Measurements from ENCODE around the gene CTPS2. TPM values are rescaled to one million over a fixed set of nuclear protein-coding genes. Genes with fewer than 3 reads are reported as not detected.

Gene CTPS2
- total and polyA plus RNA-seq, 2 donors (not counting 3 experiments of a cell fraction or from before 2014, with no cell fraction given): 7.4 to 15.7 TPM

DNA sequence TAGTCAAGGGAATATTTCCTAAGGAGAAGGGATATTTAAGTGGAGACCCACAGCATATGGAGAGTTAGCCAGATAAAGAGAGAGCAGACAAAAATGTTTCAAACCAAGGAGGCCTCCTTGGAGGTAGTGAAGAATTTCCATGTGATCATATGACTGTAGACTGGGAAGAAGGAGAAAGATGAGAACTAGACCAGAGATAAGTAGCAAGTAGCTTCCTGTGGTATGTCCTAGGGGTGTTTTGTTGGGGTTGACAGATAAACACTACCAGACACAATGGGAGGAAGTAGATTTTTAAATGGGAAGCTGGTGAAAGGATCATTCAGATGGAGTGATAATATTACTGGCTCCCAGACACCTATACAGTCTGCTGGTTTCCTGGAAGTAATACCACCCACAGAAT is 20.5 kb upstream of the CTPS2 start:
- BruUV-seq (replicated peaks): no TSS peak

GRCh38 chrX:16730450-16730849 is 18.0 kb upstream of the CTPS2 start:
- H3K4me1 ChIP-seq (ENCODE audit: control insufficient read depth, extremely low read depth, insufficient read depth, low read length): peaks cover 6% of the 10 kb centered on the region
- H3K27me3 ChIP-seq (ENCODE audit: control insufficient read depth in 2 of 2, insufficient read depth in 2 of 2, low read length in 2 of 2): no peaks in the 10 kb centered on the region
- H3K4me3 ChIP-seq (replicated peaks in 1 of 3; ENCODE audit: insufficient read depth in 1 of 3, low read depth in 1 of 3, low read length in 3 of 3): no peak overlapping the region
- TF ChIP-seq GATA2 (IDR thresholded peaks at IDR 0.05; ENCODE audit: insufficient read depth, insufficient read length, low read depth, low read length) (no peak), POLR2AphosphoS5 (IDR thresholded peaks at IDR 0.05; ENCODE audit: insufficient read depth, low read depth, low read length) (no peak), EZH2 (IDR thresholded peaks at IDR 0.05; ENCODE audit: borderline replicate concordance, low read depth, low read length, severe bottlenecking) (no peak), MYC (IDR thresholded peaks at IDR 0.05; ENCODE audit: low read depth, low read length) (no peak), FOS (IDR thresholded peaks at IDR 0.05; ENCODE audit: borderline replicate concordance, insufficient read depth, low read length) (no peak), MAX (IDR thresholded peaks at IDR 0.05; ENCODE audit: insufficient read depth, insufficient read length) (no peak), POLR2A (IDR thresholded peaks at IDR 0.05; ENCODE audit: low read depth, low read length) (no peak)
- no peak for DNase-seq (ENCODE audit: low read depth, low spot score)
- no peaks in the 10 kb centered on the region for H3K9me1 ChIP-seq (replicated peaks; ENCODE audit: control insufficient read depth, extremely low read depth, insufficient read depth, low read length)
- FAIRE-seq: no peak
- no peaks in the 10 kb centered on the region for H3K9me3 ChIP-seq (replicated peaks; ENCODE audit: control insufficient read depth, insufficient read depth, low read length)
- no peaks in the 10 kb centered on the region for H3K36me3 ChIP-seq (ENCODE audit: control insufficient read depth in 2 of 2, extremely low read depth in 1 of 2, insufficient read depth in 2 of 2, low read length in 2 of 2)
- intact Hi-C loops (cut with micrococcal nuclease) (no loop called here), dilution Hi-C loops (cut with MboI; ENCODE audit: extremely low pct_ligation_motif_present, low sequenced_read_pairs) (no loop called here)
- no peaks in the 10 kb centered on the region for H4K20me1 ChIP-seq (replicated peaks; ENCODE audit: control insufficient read depth, extremely low read depth, insufficient read depth, low read length)
- H3K27ac ChIP-seq (ENCODE audit: insufficient read depth, low read depth, low read length): no peak overlapping the region
- BruUV-seq (replicated peaks): no TSS peak
- ChIA-PET POLR2A (no interaction called here), CTCF (no interaction called here)
- H3K9ac ChIP-seq (replicated peaks; ENCODE audit: extremely low read depth, insufficient read depth, low read length): no peak overlapping the region
- H3K4me2 ChIP-seq (ENCODE audit: insufficient read depth, low read length): no peak overlapping the region
- H2AFZ ChIP-seq (ENCODE audit: low read depth, low read length): no peak overlapping the region
- peaks cover 2% of the 10 kb centered on the region for H3K79me2 ChIP-seq (ENCODE audit: control insufficient read depth, insufficient read depth, low read length)

More for the DNA sequence above, 20.5 kb upstream of the CTPS2 start:
- Histone ChIP-seq H4K20me1 (replicated peaks; ENCODE audit: control insufficient read depth, extremely low read depth, insufficient read depth, low read length) (no peaks in the 10 kb centered on the region), H3K36me3 (ENCODE audit: control insufficient read depth in 2 of 2, extremely low read depth in 1 of 2, insufficient read depth in 2 of 2, low read length in 2 of 2) (peaks cover 0 to 4% of the 10 kb centered on the region in 2 experiments), H3K9me1 (replicated peaks; ENCODE audit: control insufficient read depth, extremely low read depth, insufficient read depth, low read length) (no peaks in the 10 kb centered on the region), H3K4me3 (replicated peaks in 1 of 3; ENCODE audit: insufficient read depth in 1 of 3, low read depth in 1 of 3, low read length in 3 of 3) (no peak overlapping the region), H3K27ac (ENCODE audit: insufficient read depth, low read depth, low read length) (no peak overlapping the region), H3K9ac (replicated peaks; ENCODE audit: extremely low read depth, insufficient read depth, low read length) (no peak overlapping the region), H3K9me3 (replicated peaks; ENCODE audit: control insufficient read depth, insufficient read depth, low read length) (no peaks in the 10 kb centered on the region), H2AFZ (ENCODE audit: low read depth, low read length) (no peak overlapping the region), H3K79me2 (ENCODE audit: control insufficient read depth, insufficient read depth, low read length) (peaks cover 2% of the 10 kb centered on the region), H3K4me2 (ENCODE audit: insufficient read depth, low read length) (no peak overlapping the region), H3K27me3 (ENCODE audit: control insufficient read depth in 2 of 2, insufficient read depth in 2 of 2, low read length in 2 of 2) (no peaks in the 10 kb centered on the region), H3K4me1 (ENCODE audit: control insufficient read depth, extremely low read depth, insufficient read depth, low read length) (peaks cover 6% of the 10 kb centered on the region)
- dilution Hi-C loops (cut with MboI; ENCODE audit: extremely low pct_ligation_motif_present, low sequenced_read_pairs) (no loop called here), intact Hi-C loops (cut with micrococcal nuclease) (no loop called here)
- ChIA-PET CTCF (no interaction called here), POLR2A (no interaction called here)
- FAIRE-seq (peak; percentile 15), DNase-seq (ENCODE audit: low read depth, low spot score) (peak; percentile 2)
- TF ChIP-seq EZH2 (IDR thresholded peaks at IDR 0.05; ENCODE audit: borderline replicate concordance, low read depth, low read length, severe bottlenecking) (no peak), GATA2 (IDR thresholded peaks at IDR 0.05; ENCODE audit: insufficient read depth, insufficient read length, low read depth, low read length) (peak; percentile 42)

Measured in endothelial cell of umbilical vein (primary cell).